CD4-positive, alpha-beta T cell (primary cell): ENCODE results near the gene AGFG2. TPM values are rescaled to one million over a fixed set of nuclear protein-coding genes. Genes with fewer than 3 reads are reported as not detected.
A peak's percentile ranks its signal among the peaks of the same experiment; 100 is the strongest.

Experiments
- ATAC-seq: fragments of 200-7000 bp; cut with Tn5 transposase; one replicate; pipeline ENCODE4 v1.10.0; 2022; ENCODE audit warnings: mild to moderate bottlenecking; ENCODE audit not compliant: poor library complexity
- CTCF ChIA-PET: fragments of 350-600 bp; sonication (Branson Sonifier 250); formaldehyde crosslinking; loops from one replicate; lab custom pipeline; 2021; ENCODE audit warnings: antibody characterized with exemption, inconsistent platforms; lab: Charles Lee
- POLR2A ChIA-PET: fragments of 350-600 bp; sonication (Branson Sonifier 250); formaldehyde crosslinking; loops from one replicate; lab custom pipeline; 2021; ENCODE audit warnings: antibody characterized with exemption, inconsistent platforms; lab: Charles Lee
- DNase-seq, 14 experiments: peaks; one replicate each; pipeline ENCODE4 v3.0.0-alpha.2; 2013 to 2020; ENCODE audit warnings: mixed read lengths in 2 of 14
- H3K27ac ChIP-seq, 2 donors: one replicate each; pipeline versions ENCODE4 v1.5.1 to v1.7.0; 2013; ENCODE audit warnings: low read length in 2 of 2, low read depth in 1 of 2, mild to moderate bottlenecking in 1 of 2
- H3K27me3 ChIP-seq, 2 experiments: 1 replicate in 1 of 2; 2 replicates in 1 of 2; pipeline versions ENCODE4 v1.6.1 to v1.7.0; 2013; ENCODE audit warnings: low read length in 2 of 2, control low read depth in 1 of 2, mild to moderate bottlenecking in 1 of 2, moderate library complexity in 1 of 2; ENCODE audit not compliant: insufficient read depth in 2 of 2, control insufficient read depth in 1 of 2
- H3K36me3 ChIP-seq: one replicate; pipeline ENCODE4 v1.6.1; 2013; ENCODE audit warnings: low read length, control low read depth; ENCODE audit not compliant: insufficient read depth
- H3K4me1 ChIP-seq: one replicate; pipeline ENCODE4 v1.6.1; 2013; ENCODE audit warnings: low read length, control low read depth; ENCODE audit not compliant: insufficient read depth
- H3K4me3 ChIP-seq: one replicate; pipeline ENCODE4 v1.5.1; 2013; ENCODE audit warnings: mild to moderate bottlenecking, low read length, moderate library complexity
- H3K9me3 ChIP-seq, 2 experiments: 1 replicate in 1 of 2; 2 replicates in 1 of 2; pipeline versions ENCODE4 v1.6.1 to v1.7.0; 2013; ENCODE audit warnings: low read length in 2 of 2, mild to moderate bottlenecking in 2 of 2, control low read depth in 1 of 2, moderate library complexity in 1 of 2; ENCODE audit not compliant: control insufficient read depth in 1 of 2, insufficient read depth in 1 of 2
- H3K27ac Mint-ChIP-seq: one replicate; pipeline ENCODE4 v1.8.0; 2020; ENCODE audit warnings: mixed read lengths
- H3K27me3 Mint-ChIP-seq: one replicate; pipeline ENCODE4 v1.8.0; 2021; ENCODE audit warnings: mixed read lengths
- H3K36me3 Mint-ChIP-seq: one replicate; pipeline ENCODE4 v1.8.0; 2021; ENCODE audit warnings: low read depth, mixed read lengths
- H3K4me1 Mint-ChIP-seq: one replicate; pipeline ENCODE4 v1.8.0; 2021; ENCODE audit warnings: low read depth, mixed read lengths
- H3K4me3 Mint-ChIP-seq: one replicate; pipeline ENCODE4 v1.8.0; 2020; ENCODE audit warnings: mild to moderate bottlenecking, mixed read lengths
- H3K9me3 Mint-ChIP-seq: one replicate; pipeline ENCODE4 v1.8.0; 2020; ENCODE audit warnings: mixed read lengths
- CTCF ChIP-seq: fragments of 200-600 bp; IDR thresholded peaks from one replicate; pipeline ENCODE4 v1.8.0; 2022; ENCODE audit warnings: antibody characterized with exemption, mild to moderate bottlenecking
- intact Hi-C, 2 experiments: fragments of 100-400 bp; cut with DNase I in 1 of 2; cut with micrococcal nuclease in 1 of 2; formaldehyde crosslinking; loops; one replicate each; pipeline versions ENCODE4 v1.15.1 to v1.9.0; 2023 to 2025; cut with DNase I, micrococcal nuclease
- total RNA-seq, 174 experiments: library from RNA in 2 of 174; stranded (reverse) in 2 of 174; gene quantifications; one replicate each; pipeline ENCODE4 v1.2.3 and lab custom pipeline; 2021 to 2026

The AGFG2 gene
- total RNA-seq, 2 experiments from 2014 or later: 6.6 to 9.9 TPM

GRCh38 chr7:100580466-100581283, 41.7 kb downstream of the AGFG2 start:
- Histone ChIP-seq H3K4me1 (peaks cover 55% of the 10 kb centered on the region), H3K4me3 (no peak overlapping the region), H3K27ac (no peak overlapping the region), H3K36me3 (peaks cover 72% of the 10 kb centered on the region), H3K9me3 (no peaks in the 10 kb centered on the region), H3K27me3 (no peaks in the 10 kb centered on the region)
- Mint-ChIP-seq H3K4me1 (peaks cover 24% of the 10 kb centered on the region), H3K27ac (no peak overlapping the region), H3K27me3 (no peaks in the 10 kb centered on the region), H3K9me3 (no peaks in the 10 kb centered on the region), H3K36me3 (peaks cover 37% of the 10 kb centered on the region), H3K4me3 (no peak overlapping the region)
- ATAC-seq (no peak), DNase-seq (no peak)
- intact Hi-C loops: no loop called here
- ChIA-PET POLR2A (interaction anchor here (1.3 to 1.4 kb wide), 2 partner anchors 32 to 42 kb away, joined by 3 to 6 read pairs; partner anchors contain the start of genes AGFG2 and MOSPD3), CTCF (no interaction called here)
- TF ChIP-seq CTCF: no peak

- ChIA-PET CTCF (no interaction called here), POLR2A (interaction anchor here (0.8 to 1.4 kb wide), 4 partner anchors 10 to 414 kb away, joined by 3 to 6 read pairs (median 3); partner anchors contain the start of genes AGFG2, GAL3ST4 and MOSPD3)
- H3K4me1 Mint-ChIP-seq: peaks cover 28% of the 10 kb centered on the region
- no peak for ATAC-seq
- peaks cover 61% of the 10 kb centered on the region for H3K4me1 ChIP-seq
- peak overlapping the region; percentile 95 for H3K4me3 ChIP-seq
- no peaks in the 10 kb centered on the region for H3K27me3 Mint-ChIP-seq
- H3K36me3 ChIP-seq: peaks cover 58% of the 10 kb centered on the region
- H3K27me3 ChIP-seq: no peaks in the 10 kb centered on the region
- H3K36me3 Mint-ChIP-seq: peaks cover 22% of the 10 kb centered on the region
- peak overlapping the region; percentile 97 for H3K4me3 Mint-ChIP-seq
- peak overlapping the region; percentile 93 to 96 for H3K27ac ChIP-seq
- TF ChIP-seq CTCF: no peak
- no peak overlapping the region for H3K27ac Mint-ChIP-seq
- intact Hi-C loops: loop anchor here in 1 of 2 experiments (2.0 kb wide), 3 partner anchors 17 to 95 kb away; partner anchors contain the start of gene PCOLCE
- DNase-seq: peak in 1 of 14 experiments; percentile 26
- no peaks in the 10 kb centered on the region for H3K9me3 Mint-ChIP-seq
- no peaks in the 10 kb centered on the region for H3K9me3 ChIP-seq
These were observed 43.1 kb downstream of the AGFG2 start for GRCh38 chr7:100582041-100582579.

GRCh38 chr7:100582650-100583049, 43.6 kb downstream of the AGFG2 start:
- no peak for TF ChIP-seq CTCF
- Mint-ChIP-seq H3K27me3 (no peaks in the 10 kb centered on the region), H3K4me3 (peak overlapping the region; percentile 97), H3K36me3 (peaks cover 22% of the 10 kb centered on the region), H3K27ac (no peak overlapping the region), H3K4me1 (peaks cover 28% of the 10 kb centered on the region), H3K9me3 (no peaks in the 10 kb centered on the region)
- Histone ChIP-seq H3K4me3 (peak overlapping the region; percentile 95), H3K4me1 (peaks cover 63% of the 10 kb centered on the region), H3K9me3 (no peaks in the 10 kb centered on the region), H3K27ac (peak overlapping the region; percentile 93 to 96), H3K36me3 (peaks cover 53% of the 10 kb centered on the region), H3K27me3 (no peaks in the 10 kb centered on the region)
- no peak for ATAC-seq
- ChIA-PET POLR2A (interaction anchor here (0.8 to 4.9 kb wide), 13 partner anchors 10 to 415 kb away, joined by 3 to 113 read pairs (median 48); partner anchors contain the start of genes AGFG2, GAL3ST4, GNB2 and MEPCE), CTCF (no interaction called here)
- DNase-seq: no peak
- intact Hi-C loops: loop anchor here (1.0 to 2.0 kb wide), 4 partner anchors 12 to 94 kb away; partner anchors contain the start of gene PCOLCE (in 1 of the 2)
